Frontal cortex (tissue), 4 donors: Measurements from ENCODE around the gene MANF. TPM values are rescaled to one million over a fixed set of nuclear protein-coding genes. Genes with fewer than 3 reads are reported as not detected.

Experiments
- DNase-seq, 2 donors: peaks; one replicate each; pipeline ENCODE4 v3.0.0; 2012; ENCODE audit warnings: low spot score in 2 of 2
- FAIRE-seq: peaks from 2 replicates; lab custom pipeline; 2012; peaks lifted over from hg19 to GRCh38; lab: Jason Lieb, UNC
- total RNA-seq: library from RNA; depleted of rRNA; stranded (reverse); fragments of >200 nt; gene quantifications from one replicate; pipeline ENCODE4 v1.2.3, GENCODE V29; 2014
- donor health status: control.
- donor health status: control.
- donor health status: control.

MANF gene
- total RNA-seq = 33.8 TPM

DNA sequence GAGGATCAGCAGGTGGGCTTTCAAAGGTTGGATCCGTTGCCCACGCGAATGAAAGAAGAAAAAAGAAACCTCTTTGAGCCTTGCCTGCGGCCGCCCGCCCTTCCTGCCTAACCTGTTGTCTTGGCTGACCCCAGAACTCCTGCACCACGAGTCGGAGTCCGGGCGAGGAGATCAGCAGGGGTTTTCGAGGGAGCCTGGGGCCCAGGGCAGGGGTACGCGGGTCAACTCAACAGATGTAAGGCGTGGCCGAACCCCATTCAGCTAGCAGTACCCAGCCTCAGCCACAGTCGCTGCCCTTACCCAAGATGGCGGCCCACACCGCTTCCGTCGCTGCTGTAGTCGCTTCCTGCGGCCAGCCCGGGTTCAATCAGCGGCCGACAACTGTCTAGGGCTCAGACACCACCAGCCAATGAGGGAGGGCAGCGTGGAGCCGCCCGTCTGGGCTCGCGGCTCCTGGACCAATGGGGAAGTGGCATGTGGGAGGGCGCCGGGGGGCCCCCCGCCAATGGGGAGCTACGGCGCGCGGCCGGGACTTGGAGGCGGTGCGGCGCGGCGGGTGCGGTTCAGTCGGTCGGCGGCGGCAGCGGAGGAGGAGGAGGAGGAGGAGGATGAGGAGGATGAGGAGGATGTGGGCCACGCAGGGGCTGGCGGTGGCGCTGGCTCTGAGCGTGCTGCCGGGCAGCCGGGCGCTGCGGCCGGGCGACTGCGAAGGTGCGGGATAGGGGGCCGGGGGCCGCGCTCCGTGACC is at the start of gene MANF:
MANF (plus strand) TSS at position 566 of the 748 bp plus-strand sequence; CDS start at position 618, 52 bp downstream.
- FAIRE-seq = peak; percentile 64
- peak; percentile 99 to 100 for DNase-seq

- DNase-seq (no peak), FAIRE-seq (no peak)
Observed at GRCh38 chr3:51336261-51336660, 48.8 kb upstream of the MANF start.

GRCh38 chr3:51337666-51338065 is 47.4 kb upstream of the MANF start:
- FAIRE-seq = no peak
- no peak for DNase-seq

DNA sequence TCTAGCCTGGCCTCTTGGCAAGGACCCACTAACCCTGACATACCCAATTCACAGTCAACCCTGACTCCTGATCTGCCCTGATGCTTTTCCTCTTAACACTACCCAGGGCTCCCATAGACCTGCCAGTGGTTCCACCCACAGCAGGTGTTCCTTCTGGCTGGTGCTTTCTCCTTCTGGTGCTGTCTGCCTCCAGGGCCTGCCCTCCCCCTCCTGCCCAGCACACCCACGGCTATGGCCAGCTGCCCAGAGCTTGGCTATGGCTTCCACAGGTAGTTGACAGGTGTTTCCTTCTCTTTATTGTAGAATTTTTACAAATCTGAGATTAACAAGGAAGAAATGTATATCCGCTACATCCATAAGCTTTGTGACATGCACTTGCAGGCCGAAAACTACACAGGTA is 46.5 kb upstream of the MANF start:
- DNase-seq (no peak), FAIRE-seq (no peak)

DNA sequence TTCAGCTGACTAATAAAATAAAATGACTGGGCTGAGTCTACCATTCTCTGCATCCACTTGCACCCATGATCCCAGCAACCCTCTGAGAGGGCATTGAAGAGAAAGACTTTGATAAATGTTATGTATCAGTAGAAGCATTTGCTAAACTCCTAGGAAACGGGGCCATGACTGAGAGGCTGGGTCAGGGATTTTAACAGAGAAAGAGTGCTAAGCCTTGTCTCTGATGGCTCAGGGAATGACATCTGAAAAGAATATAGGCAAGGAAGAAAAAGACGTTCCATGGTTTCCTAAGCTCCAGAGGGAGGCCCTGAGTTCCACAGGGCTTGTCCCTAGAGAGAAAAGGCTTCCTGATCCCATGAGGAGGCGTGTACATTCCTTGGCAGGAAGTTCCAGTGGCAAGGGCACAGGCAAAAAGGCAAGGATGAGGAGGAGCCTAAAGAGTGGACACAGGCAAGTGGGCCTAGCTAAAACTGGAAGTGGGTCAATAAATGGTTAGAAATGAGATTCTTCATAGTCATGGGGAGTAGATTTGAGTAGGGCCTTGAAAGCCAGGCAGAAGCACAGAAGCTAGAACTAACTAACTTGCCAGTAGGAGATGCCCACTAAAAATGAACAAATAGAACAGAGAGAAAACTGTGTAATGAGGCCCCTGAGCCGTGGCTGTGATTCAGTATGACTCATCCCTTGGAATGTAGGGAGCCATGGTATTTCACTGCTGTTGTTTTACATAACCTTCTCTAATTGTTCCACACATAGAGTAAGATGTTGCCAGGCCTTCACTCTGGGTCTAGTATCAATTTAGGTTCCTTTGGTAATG is 44.9 kb upstream of the MANF start:
- no peak for FAIRE-seq

GRCh38 chr3:51340989-51341636 is 44.0 kb upstream of the MANF start:
- FAIRE-seq (no peak), DNase-seq (no peak)

More for the DNA sequence above, 44.9 kb upstream of the MANF start:
- DNase-seq = peak in 1 of 2 donors; percentile 34

DNA sequence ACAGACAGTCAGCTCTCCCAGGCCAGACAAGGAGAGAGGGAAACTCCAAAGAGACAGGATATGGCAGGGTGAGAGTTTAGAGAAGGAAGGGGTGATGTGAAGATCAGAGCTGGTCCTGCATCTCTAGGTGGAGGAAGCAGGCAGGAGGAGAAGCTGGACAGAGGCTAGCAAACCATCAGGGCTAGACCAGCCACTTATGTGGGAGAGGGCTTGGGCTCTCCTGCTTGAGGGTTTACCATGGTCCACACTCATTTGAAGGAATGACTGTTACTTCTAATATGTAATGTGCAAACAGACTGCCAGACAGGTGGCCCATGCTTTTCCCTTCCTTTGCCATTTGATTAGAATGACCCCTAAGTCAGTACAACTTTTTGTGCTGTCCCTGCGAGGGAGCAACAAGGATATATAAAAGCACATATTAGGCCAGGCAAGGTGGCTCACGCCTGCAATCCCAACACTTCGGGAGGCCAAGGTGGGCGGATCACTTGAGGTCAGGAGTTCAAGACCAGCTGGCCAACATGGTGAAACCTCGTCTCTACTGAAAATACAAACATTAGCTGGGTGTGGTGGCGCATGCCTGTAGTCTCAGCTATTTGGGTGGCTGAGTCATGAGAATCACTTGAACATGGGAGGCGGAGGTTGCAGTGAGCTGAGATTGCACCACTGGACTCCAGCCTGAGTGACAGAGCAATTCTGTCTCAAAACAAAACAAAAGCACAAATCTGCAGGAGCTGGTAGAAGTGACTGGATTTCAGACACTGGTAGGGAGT is 41.0 kb upstream of the MANF start:
- DNase-seq (no peak), FAIRE-seq (no peak)

- DNase-seq (no peak), FAIRE-seq (no peak)
Observed at GRCh38 chr3:51350751-51351150, 34.3 kb upstream of the MANF start.

DNA sequence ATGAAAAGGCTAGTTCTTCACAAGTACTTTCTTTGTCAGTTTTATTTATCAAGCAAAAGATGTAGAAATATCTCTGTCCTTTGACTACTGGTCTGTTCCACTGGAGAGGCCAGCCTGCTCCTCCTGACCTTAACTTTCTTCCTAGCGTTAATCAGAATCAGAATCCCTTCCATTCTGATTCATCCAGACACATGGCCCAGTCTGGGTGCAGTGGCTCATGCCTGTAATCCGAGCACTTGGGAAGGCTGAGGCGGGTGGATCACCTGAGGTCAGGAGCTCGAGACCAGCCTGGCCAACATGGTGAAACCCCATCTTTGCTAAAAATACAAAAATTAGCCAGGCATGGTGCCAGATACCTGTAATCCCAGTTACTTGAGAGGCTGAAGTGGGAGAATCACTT is 32.0 kb upstream of the MANF start:
- FAIRE-seq = no peak
- DNase-seq = no peak

GRCh38 chr3:51353691-51354090 is 31.4 kb upstream of the MANF start:
- FAIRE-seq (no peak), DNase-seq (no peak)

- no peak for FAIRE-seq
Observed at GRCh38 chr3:51354172-51354571, 30.9 kb upstream of the MANF start.

GRCh38 chr3:51354731-51355615 is 30.1 kb upstream of the MANF start:
- DNase-seq = no peak
- FAIRE-seq = no peak

More at GRCh38 chr3:51354172-51354571, 30.9 kb upstream of the MANF start:
- DNase-seq = no peak

DNA sequence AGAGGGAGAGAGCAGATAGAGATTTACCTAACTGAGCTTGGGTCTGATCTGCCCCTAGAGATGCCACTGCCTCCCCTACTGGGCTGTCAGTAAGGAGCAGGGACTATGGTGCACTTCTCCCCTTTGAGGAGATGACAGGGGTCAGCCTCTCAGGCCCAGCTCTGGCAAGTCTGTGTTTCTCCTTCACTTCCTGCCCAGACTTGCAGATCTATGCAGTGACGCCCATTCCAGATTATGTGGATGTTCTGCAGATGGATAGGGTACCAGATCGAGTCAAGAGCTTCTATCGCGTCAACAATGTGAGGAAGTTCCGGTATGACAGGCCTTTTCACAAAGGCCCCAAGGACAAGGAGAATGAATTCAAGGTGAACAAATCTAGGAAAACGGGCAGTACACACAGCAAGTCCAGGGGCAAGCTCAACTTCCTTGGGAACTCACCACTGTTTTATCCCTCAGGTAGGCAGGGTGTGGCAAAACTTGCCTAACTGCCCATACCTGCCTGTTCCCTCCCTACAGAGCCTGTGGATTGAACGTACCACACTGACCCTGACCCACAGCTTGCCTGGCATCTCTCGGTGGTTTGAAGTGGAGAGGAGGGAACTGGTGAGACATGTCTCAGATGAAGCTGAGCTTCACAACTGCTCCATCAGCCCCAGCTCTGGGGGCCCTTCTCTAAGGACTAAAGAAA is 29.1 kb upstream of the MANF start:
- FAIRE-seq (no peak), DNase-seq (no peak)

DNA sequence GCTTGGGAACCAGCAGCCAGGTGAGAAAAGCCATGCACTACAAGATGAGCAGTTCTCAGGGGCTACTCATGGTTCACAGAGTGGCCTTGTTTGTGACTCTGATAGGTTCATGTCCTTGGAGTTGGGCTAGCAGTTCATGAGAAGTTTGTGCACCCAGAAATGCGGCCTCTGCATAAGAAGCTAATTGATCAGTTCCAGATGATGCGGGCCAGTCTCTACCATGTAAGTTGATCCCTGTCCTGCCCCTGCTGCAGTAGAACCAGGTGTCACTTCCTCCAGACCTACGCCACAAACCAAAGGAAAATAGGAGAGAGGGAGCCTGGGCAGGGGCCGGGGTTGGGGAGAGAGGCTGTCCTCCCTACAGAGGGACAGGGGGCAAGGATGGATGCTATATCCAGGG is 27.2 kb upstream of the MANF start:
- no peak for DNase-seq
- no peak for FAIRE-seq

GRCh38 chr3:51358981-51359380 is 26.1 kb upstream of the MANF start:
- FAIRE-seq (no peak), DNase-seq (no peak)

- FAIRE-seq (no peak), DNase-seq (no peak)
Observed at GRCh38 chr3:51360806-51361205, 24.3 kb upstream of the MANF start.

DNA sequence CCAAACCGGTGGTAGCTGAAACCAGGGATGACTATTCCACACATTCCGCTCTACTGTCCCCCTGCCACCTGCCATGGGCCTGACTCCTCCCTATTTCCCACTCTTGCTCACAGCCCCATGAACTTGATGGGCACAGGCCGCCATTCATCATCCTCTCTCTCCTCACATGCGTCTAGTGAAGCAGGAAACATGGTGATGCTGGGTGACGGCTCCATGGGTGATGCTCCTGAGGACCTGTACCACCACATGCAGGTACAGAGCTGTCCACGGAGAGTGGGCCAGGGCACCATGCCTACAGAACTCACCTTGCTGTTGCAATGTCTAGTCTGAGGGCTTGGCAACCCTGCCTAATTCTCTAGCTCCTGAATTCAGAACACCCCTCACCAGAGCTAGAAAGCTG is 23.3 kb upstream of the MANF start:
- FAIRE-seq = no peak
- DNase-seq = no peak

DNA sequence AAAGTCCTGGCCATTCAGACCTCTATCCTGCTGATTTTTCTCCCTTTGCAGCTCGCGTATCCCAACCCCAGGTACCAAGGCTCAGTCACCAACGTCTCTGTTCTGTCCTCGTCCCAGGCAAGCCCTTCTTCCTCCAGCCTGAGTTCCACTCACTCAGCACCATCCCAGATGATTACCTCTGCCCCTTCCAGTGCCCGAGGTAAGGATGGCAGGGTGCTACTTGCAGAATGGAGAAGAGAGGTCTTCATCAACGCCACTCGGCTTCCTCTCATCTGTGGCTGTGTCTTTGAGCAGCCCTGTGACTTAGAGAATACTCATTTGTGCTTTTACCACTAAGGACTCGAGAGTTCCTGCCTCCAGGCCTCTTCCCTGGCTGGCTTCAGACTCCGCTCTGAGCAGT is 22.6 kb upstream of the MANF start:
- FAIRE-seq (no peak), DNase-seq (no peak)
